Body of pancreas (tissue), 4 donors: ENCODE data around the gene ATOH1. TPM values are rescaled to one million over a fixed set of nuclear protein-coding genes. Genes with fewer than 3 reads are reported as not detected.

Experiments used
- ATAC-seq: fragments of 150-250 bp; one replicate; pipeline ENCODE4 v1.9.1; 2016
- DNase-seq, 4 donors: peaks; one replicate each; pipeline ENCODE4 v3.0.0-alpha.2; 2019
- H3K27ac ChIP-seq, 4 donors: fragments of 200-600 bp; sonication (generic); 1 replicate in 3 of 4; 2 replicates in 1 of 4; pipeline versions ENCODE4 v1.5.1 to v1.6.1; 2016 to 2019; ENCODE audit warnings: mild to moderate bottlenecking in 1 of 4, mixed read lengths in 1 of 4, moderate library complexity in 1 of 4
- H3K27me3 ChIP-seq, 2 donors: fragments of 200-600 bp; sonication (generic); one replicate each; pipeline ENCODE4 v1.6.0; 2016; ENCODE audit warnings: mild to moderate bottlenecking in 1 of 2
- H3K36me3 ChIP-seq, 2 donors: fragments of 200-600 bp; sonication (generic); replicated peaks in 1 of 2; 2 replicates each; pipeline ENCODE4 v1.5.1; 2016; ENCODE audit warnings: low read depth in 2 of 2; ENCODE audit not compliant: insufficient read depth in 1 of 2
- H3K4me1 ChIP-seq: fragments of 200-600 bp; sonication (generic); one replicate; pipeline ENCODE4 v1.6.0; 2016
- H3K4me3 ChIP-seq, 2 donors: fragments of 200-600 bp; sonication (generic); 1 replicate in 1 of 2; 2 replicates in 1 of 2; pipeline ENCODE4 v1.5.1; 2016 to 2019
- H3K9me3 ChIP-seq, 3 donors: fragments of 200-600 bp; sonication (generic); 1 replicate in 2 of 3; 2 replicates in 1 of 3; pipeline ENCODE4 v1.5.1; 2016
- CTCF ChIP-seq, 7 experiments: fragments of 450-650 bp in 4 of 7; fragments of 200-600 bp in 3 of 7; sonication (generic) in 3 of 7; IDR thresholded peaks; one replicate each; pipeline ENCODE4 v1.5.1; 2016 to 2019; ENCODE audit warnings: antibody characterized with exemption in 7 of 7
- POLR2A ChIP-seq, 3 donors: fragments of 450-650 bp; IDR thresholded peaks; one replicate each; pipeline ENCODE4 v1.6.1; 2016; ENCODE audit warnings: antibody characterized with exemption in 3 of 3, mild to moderate bottlenecking in 2 of 3
- WGBS, 2 donors: methylation state at CpG; one replicate each; pipeline ENCODE4 v1.1.5; 2017; 5-methylcytosine and 5-hydroxymethylcytosine counted together
- intact Hi-C: fragments of 100-400 bp; cut with DNase I; formaldehyde crosslinking; loops from one replicate; pipeline ENCODE4 v1.15.1; 2023
- total RNA-seq, 2 donors: library from RNA; depleted of rRNA; stranded (reverse); fragments of >200 nt; gene quantifications; one replicate each; pipeline ENCODE4 v1.1.0, GENCODE V29; 2016

The ATOH1 gene
- total RNA-seq, 2 donors from 2014 or later = not detected

DNA sequence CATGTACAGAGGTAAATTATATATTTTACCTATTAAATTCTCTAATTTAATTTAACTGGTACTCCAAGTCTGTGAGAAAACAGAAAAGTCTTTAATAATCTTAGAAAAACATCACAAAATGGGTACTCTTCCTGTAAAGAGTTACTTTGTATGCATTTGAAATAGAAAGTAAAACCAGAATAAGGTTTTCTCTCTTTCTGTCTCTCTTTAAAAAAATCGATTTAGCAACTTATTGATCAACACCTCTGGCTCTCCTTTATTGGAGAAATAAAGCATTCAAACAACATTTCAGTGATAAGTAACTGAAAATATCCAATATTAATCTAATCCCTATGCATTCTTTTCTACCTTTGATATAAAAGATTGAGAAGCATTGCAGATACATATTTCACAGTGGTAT lies 27.4 kb downstream of the ATOH1 start:
- TF ChIP-seq POLR2A (IDR thresholded peaks at IDR 0.05) (no peak), CTCF (IDR thresholded peaks at IDR 0.05) (no peak)
- Histone ChIP-seq H3K36me3 (no peaks in the 10 kb centered on the region), H3K27ac (no peak overlapping the region), H3K4me3 (no peak overlapping the region), H3K4me1 (no peaks in the 10 kb centered on the region), H3K9me3 (peaks cover 0 to 5% (median 0%) of the 10 kb centered on the region in 3 donors), H3K27me3 (no peaks in the 10 kb centered on the region)
- WGBS, 2 donors = 14 to 18% methylated on average over 1 of the region's 1 CpG
- no peak for DNase-seq
- intact Hi-C loops = no loop called here
- no peak for ATAC-seq

GRCh38 chr4:93865650-93866049 lies 37.1 kb downstream of the ATOH1 start:
- ATAC-seq (no peak), DNase-seq (no peak)
- 77 to 90% methylated on average over 2 of the region's 2 CpGs for WGBS, 2 donors
- Histone ChIP-seq H3K27ac (no peak overlapping the region), H3K4me3 (no peak overlapping the region), H3K4me1 (no peaks in the 10 kb centered on the region), H3K9me3 (no peaks in the 10 kb centered on the region), H3K27me3 (no peaks in the 10 kb centered on the region), H3K36me3 (no peaks in the 10 kb centered on the region)
- intact Hi-C loops = no loop called here
- TF ChIP-seq CTCF (IDR thresholded peaks at IDR 0.05) = no peak
- no peak for TF ChIP-seq POLR2A (IDR thresholded peaks at IDR 0.05)

- intact Hi-C loops = no loop called here
- no peaks in the 10 kb centered on the region for H3K27me3 ChIP-seq
- no peak for ATAC-seq
- no peaks in the 10 kb centered on the region for H3K9me3 ChIP-seq
- H3K36me3 ChIP-seq = no peaks in the 10 kb centered on the region
- DNase-seq = no peak
- TF ChIP-seq CTCF (IDR thresholded peaks at IDR 0.05) = no peak
- TF ChIP-seq POLR2A (IDR thresholded peaks at IDR 0.05) = no peak
- H3K4me3 ChIP-seq = no peak overlapping the region
- no peak overlapping the region for H3K27ac ChIP-seq
- 77 to 78% methylated on average over 7 of the region's 7 CpGs for WGBS, 2 donors
- no peaks in the 10 kb centered on the region for H3K4me1 ChIP-seq
These were observed 39.0 kb downstream of the ATOH1 start for GRCh38 chr4:93867416-93868001.

- H3K9me3 ChIP-seq = no peaks in the 10 kb centered on the region
- DNase-seq (no peak), ATAC-seq (no peak)
- intact Hi-C loops = no loop called here
- no peaks in the 10 kb centered on the region for H3K4me1 ChIP-seq
- H3K36me3 ChIP-seq = no peaks in the 10 kb centered on the region
- H3K4me3 ChIP-seq = no peak overlapping the region
- TF ChIP-seq CTCF (IDR thresholded peaks at IDR 0.05) (no peak), POLR2A (IDR thresholded peaks at IDR 0.05) (no peak)
- no peaks in the 10 kb centered on the region for H3K27me3 ChIP-seq
- WGBS, 2 donors = 65 to 74% methylated on average over 6 of the region's 6 CpGs
- no peak overlapping the region for H3K27ac ChIP-seq
These were observed 42.4 kb downstream of the ATOH1 start for GRCh38 chr4:93870876-93871458.

DNA sequence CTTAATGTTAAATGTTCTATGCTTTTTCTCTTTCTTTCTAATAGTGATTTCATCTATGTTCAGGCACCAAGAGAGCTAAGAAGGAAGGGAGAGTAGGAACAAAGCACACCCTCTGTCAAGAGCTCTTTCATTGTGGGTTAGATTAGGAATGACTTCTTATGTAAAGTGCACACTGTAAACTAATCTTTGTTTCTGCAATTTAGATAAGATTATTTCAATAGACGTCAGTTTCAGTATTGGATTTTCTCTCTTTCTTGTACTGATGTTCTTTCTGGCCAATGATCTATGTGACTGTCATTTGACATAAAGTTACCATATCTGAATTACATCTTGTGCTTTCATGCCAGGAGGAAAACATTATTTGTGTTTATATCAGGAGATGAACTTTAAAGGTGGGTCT lies 48.2 kb downstream of the ATOH1 start:
- intact Hi-C loops = no loop called here
- WGBS, 2 donors = 6 to 16% methylated on average over 1 of the region's 1 CpG
- no peaks in the 10 kb centered on the region for H3K27me3 ChIP-seq
- TF ChIP-seq CTCF (IDR thresholded peaks at IDR 0.05) = no peak
- no peak for TF ChIP-seq POLR2A (IDR thresholded peaks at IDR 0.05)
- DNase-seq (no peak), ATAC-seq (no peak)
- no peak overlapping the region for H3K4me3 ChIP-seq
- H3K27ac ChIP-seq = no peak overlapping the region
- no peaks in the 10 kb centered on the region for H3K4me1 ChIP-seq
- H3K9me3 ChIP-seq = no peaks in the 10 kb centered on the region
- no peaks in the 10 kb centered on the region for H3K36me3 ChIP-seq
